Calu3 (cell line): ENCODE data around the gene PLVAP. TPM values are rescaled to one million over a fixed set of nuclear protein-coding genes. Genes with fewer than 3 reads are reported as not detected.

Source experiments
- BruUV-seq: library from RNA; stranded (reverse); fragments of 400-500 nt; replicated peaks from 2 replicates; lab custom pipeline; 2021; lab: Mats Ljungman, UMichigan
- CTCF ChIA-PET: fragments of 300-600 bp; sonication (Branson Sonifier 250); formaldehyde crosslinking; loops from one replicate; lab custom pipeline; 2022; ENCODE audit warnings: antibody characterized with exemption; lab: Charles Lee
- DNase-seq: peaks from one replicate; pipeline ENCODE4 v3.0.0; 2022
- H3K27ac Mint-ChIP-seq: one replicate; pipeline ENCODE4 v1.8.0; 2022; ENCODE audit warnings: mixed read lengths; ENCODE audit not compliant: unreplicated experiment
- H3K27me3 Mint-ChIP-seq: one replicate; pipeline ENCODE4 v1.8.0; 2022; ENCODE audit warnings: mixed read lengths; ENCODE audit not compliant: unreplicated experiment
- H3K36me3 Mint-ChIP-seq: one replicate; pipeline ENCODE4 v1.8.0; 2022; ENCODE audit warnings: mild to moderate bottlenecking, moderate library complexity, mixed read lengths; ENCODE audit not compliant: insufficient read depth, unreplicated experiment
- H3K4me1 Mint-ChIP-seq: one replicate; pipeline ENCODE4 v1.8.0; 2022; ENCODE audit warnings: mild to moderate bottlenecking, low read depth, mixed read lengths; ENCODE audit not compliant: unreplicated experiment
- H3K4me3 Mint-ChIP-seq: one replicate; pipeline ENCODE4 v1.8.0; 2022; ENCODE audit warnings: mild to moderate bottlenecking, low read depth, moderate library complexity, mixed read lengths; ENCODE audit not compliant: unreplicated experiment
- H3K9me3 Mint-ChIP-seq: one replicate; pipeline ENCODE4 v1.8.0; 2022; ENCODE audit warnings: low read depth, mixed read lengths; ENCODE audit not compliant: unreplicated experiment
- intact Hi-C: fragments of 100-400 bp; cut with micrococcal nuclease; formaldehyde crosslinking; loops from one replicate; pipeline ENCODE4 v1.10.0; 2022; ENCODE audit not compliant: unreplicated experiment
- total RNA-seq: library from RNA; stranded (reverse); gene quantifications from 2 replicates; pipeline ENCODE4 v1.2.3, GENCODE V29; 2022
- TF ChIP-seq, protein P1 (sequence below): fragments of 200-600 bp; IDR thresholded peaks from one replicate; pipeline ENCODE4 v1.8.0; 2022; ENCODE audit warnings: antibody characterized with exemption; ENCODE audit not compliant: unreplicated experiment

Gene PLVAP
- total RNA-seq, 1 experiment from 2014 or later, result not detected

DNA sequence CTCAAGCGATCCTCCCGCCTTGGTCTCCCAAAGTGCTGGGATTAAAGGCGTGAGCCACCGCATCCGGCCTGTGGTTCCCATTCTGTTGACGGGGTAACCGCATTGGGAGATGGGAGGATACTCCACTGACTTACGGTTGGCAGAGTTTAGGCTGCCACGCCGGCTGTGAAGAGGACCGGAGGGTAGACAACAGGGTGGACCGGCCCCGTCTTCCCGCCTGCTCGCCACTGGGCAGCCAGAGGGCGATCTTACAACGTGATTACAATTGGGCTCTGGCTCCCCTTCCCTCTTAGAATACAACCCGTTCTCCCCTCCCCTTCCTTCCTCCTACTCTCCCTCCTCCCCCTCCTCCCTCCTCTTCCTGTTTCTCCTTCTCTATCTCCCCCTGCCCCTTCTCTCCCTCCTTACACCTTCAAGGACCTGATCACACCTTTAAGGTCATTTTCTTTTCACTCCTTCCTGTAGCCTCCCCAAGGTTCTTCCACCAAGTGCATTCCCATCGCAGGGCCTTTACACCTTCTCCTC lies 17.8 kb upstream of the PLVAP start:
- no peaks in the 10 kb centered on the region for H3K36me3 Mint-ChIP-seq
- TF ChIP-seq, protein P1, sequence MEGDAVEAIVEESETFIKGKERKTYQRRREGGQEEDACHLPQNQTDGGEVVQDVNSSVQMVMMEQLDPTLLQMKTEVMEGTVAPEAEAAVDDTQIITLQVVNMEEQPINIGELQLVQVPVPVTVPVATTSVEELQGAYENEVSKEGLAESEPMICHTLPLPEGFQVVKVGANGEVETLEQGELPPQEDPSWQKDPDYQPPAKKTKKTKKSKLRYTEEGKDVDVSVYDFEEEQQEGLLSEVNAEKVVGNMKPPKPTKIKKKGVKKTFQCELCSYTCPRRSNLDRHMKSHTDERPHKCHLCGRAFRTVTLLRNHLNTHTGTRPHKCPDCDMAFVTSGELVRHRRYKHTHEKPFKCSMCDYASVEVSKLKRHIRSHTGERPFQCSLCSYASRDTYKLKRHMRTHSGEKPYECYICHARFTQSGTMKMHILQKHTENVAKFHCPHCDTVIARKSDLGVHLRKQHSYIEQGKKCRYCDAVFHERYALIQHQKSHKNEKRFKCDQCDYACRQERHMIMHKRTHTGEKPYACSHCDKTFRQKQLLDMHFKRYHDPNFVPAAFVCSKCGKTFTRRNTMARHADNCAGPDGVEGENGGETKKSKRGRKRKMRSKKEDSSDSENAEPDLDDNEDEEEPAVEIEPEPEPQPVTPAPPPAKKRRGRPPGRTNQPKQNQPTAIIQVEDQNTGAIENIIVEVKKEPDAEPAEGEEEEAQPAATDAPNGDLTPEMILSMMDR, result peak; percentile 60
- H3K4me1 Mint-ChIP-seq, result no peaks in the 10 kb centered on the region
- CTCF ChIA-PET, result interaction anchor here (0.7 kb wide), 1 partner anchor 711 kb away, joined by 3 read pairs; no protein-coding TSS in a partner anchor
- DNase-seq, result peak; percentile 44
- H3K9me3 Mint-ChIP-seq, result no peaks in the 10 kb centered on the region
- H3K27ac Mint-ChIP-seq, result no peak overlapping the region
- no peak overlapping the region for H3K4me3 Mint-ChIP-seq
- no TSS peak for BruUV-seq
- H3K27me3 Mint-ChIP-seq, result no peaks in the 10 kb centered on the region
- intact Hi-C loops, result no loop called here

DNA sequence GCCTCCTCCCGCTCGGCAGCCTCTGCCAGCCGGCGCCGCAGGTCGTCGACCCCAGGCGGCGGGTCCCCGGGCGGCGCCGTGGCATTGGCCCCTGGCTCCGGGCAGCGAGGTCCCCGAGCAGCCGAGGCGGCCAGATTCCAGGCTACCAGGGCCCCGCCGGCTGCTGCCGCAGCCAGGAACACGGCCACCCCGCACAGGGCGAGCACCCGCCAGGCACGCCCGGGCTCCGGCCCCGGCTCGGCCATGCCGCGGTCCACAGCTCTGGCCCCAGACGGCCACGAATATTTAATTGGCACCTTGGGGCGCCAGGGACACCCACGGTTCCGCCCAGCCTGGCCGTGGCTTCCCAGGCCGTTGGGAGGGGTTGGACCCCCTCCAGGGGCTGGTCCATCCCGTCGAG lies 16.8 kb upstream of the PLVAP start, which contains the start of gene CCDC194:
TSS of gene CCDC194 (minus strand) at position 283 of the 400 bp plus-strand sequence. CDS start at position 245, 38 bp downstream.
- Mint-ChIP-seq H3K9me3 (no peaks in the 10 kb centered on the region), H3K4me3 (no peak within 1 kb of the TSS)

DNA sequence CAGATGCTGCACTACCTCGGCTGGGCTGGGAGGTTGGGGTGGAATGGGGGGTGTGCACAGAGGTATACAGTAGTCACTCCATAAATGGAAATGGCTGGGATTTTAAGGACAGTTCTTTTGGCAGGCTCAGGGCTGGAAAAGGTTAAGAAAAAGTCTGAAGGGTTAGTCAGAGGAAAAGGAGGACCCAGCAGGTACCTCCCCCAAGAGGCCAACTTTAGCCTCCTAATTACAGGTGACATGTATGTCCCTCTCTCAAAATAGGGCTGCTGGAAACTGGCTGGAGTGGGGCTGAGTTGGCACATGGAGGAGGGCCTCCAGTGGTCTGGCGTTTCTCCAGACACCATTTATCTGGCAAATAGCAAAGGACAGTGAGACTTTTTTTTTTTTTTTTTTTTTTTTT lies 15.9 kb upstream of the PLVAP start:
- H3K4me3 Mint-ChIP-seq, result no peak overlapping the region
- H3K27ac Mint-ChIP-seq, result no peak overlapping the region
- no peak for DNase-seq
- TF ChIP-seq, protein P1, result no peak
- no TSS peak for BruUV-seq
- intact Hi-C loops, result no loop called here
- CTCF ChIA-PET, result no interaction called here
- H3K4me1 Mint-ChIP-seq, result no peaks in the 10 kb centered on the region
- no peaks in the 10 kb centered on the region for H3K36me3 Mint-ChIP-seq
- H3K9me3 Mint-ChIP-seq, result no peaks in the 10 kb centered on the region
- peaks cover 9% of the 10 kb centered on the region for H3K27me3 Mint-ChIP-seq

More for the DNA sequence above, 16.8 kb upstream of the PLVAP start, which contains the start of gene CCDC194:
- TF ChIP-seq, protein P1, result no peak
- H3K36me3 Mint-ChIP-seq, result no peaks in the 10 kb centered on the region
- no TSS peak for BruUV-seq
- CTCF ChIA-PET, result no interaction called here
- no peak for DNase-seq
- H3K27me3 Mint-ChIP-seq, result no peaks in the 10 kb centered on the region
- intact Hi-C loops, result no loop called here
- H3K27ac Mint-ChIP-seq, result no peak within 1 kb of the TSS
- H3K4me1 Mint-ChIP-seq, result no peaks in the 10 kb centered on the region

DNA sequence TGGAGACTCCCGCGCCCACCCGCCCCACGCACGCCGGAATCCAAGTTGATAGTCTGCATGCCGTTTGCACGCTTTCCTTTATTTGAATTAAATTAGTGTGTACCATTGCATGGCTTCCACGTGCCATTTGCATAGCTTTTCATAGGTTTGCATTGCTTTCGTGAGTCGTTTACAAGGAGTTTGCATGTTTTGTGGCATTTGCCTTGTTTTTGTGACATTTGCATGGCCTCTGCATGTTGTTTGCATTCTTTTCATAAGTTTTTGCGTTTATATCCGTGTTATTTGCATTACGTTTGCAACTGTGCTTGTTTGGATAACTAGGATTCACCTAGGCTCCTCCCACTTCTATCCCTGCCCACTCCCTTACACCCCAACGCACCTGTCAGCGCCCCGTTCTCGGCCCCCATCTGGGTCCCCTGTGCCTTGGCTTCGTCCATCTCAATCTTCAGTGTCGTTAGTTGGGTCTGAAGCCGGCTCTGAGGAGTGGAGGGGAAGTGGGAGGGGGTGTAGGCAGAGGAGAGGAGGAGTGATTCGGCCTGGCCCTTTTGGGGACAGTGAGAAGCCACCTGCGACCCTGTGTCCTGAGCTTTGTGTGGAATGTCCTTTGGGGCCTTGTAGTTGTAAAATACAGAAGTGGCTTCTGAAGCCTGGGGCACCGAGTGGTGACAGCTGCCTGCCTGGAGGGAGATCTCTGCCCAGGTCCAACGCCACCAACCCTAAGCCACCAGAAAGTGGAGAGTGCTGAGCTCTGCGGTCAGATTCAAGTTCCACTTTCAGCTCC lies 14.4 kb upstream of the PLVAP start:
- intact Hi-C loops, result no loop called here
- CTCF ChIA-PET, result no interaction called here
- peak overlapping the region; percentile 51 for H3K4me3 Mint-ChIP-seq
- no TSS peak for BruUV-seq
- no peak overlapping the region for H3K27ac Mint-ChIP-seq
- no peaks in the 10 kb centered on the region for H3K9me3 Mint-ChIP-seq
- TF ChIP-seq, protein P1, result no peak
- no peaks in the 10 kb centered on the region for H3K36me3 Mint-ChIP-seq
- H3K4me1 Mint-ChIP-seq, result no peaks in the 10 kb centered on the region
- no peak for DNase-seq
- H3K27me3 Mint-ChIP-seq, result peaks cover 12% of the 10 kb centered on the region
